Subcutaneous adipose tissue (tissue), 4 donors: ENCODE measurements around the gene ZDHHC24. TPM values are rescaled to one million over a fixed set of nuclear protein-coding genes. Genes with fewer than 3 reads are reported as not detected.

Source experiments
- CTCF ChIP-seq: fragments of 450-650 bp; IDR thresholded peaks from one replicate; pipeline ENCODE4 v1.5.1; 2016; ENCODE audit warnings: low read depth, mild to moderate bottlenecking, control low read depth, antibody characterized with exemption, moderate library complexity
- total RNA-seq, 4 donors: library from RNA; depleted of rRNA; stranded (reverse); fragments of >200 nt; gene quantifications; one replicate each; pipeline ENCODE4 v1.1.0, GENCODE V29; 2016

ZDHHC24 gene
- total RNA-seq, 4 donors from 2014 or later = 4.4 to 16.4 (median 12.5) TPM

- TF ChIP-seq CTCF = no peak
Measured at GRCh38 chr11:66589996-66590675, 44.3 kb upstream of the ZDHHC24 start.

- TF ChIP-seq CTCF = no peak
Measured at GRCh38 chr11:66586136-66586535, 40.3 kb upstream of the ZDHHC24 start.

- no peak for TF ChIP-seq CTCF
Measured at GRCh38 chr11:66581261-66581660, 35.4 kb upstream of the ZDHHC24 start.

- TF ChIP-seq CTCF = no peak
Measured at GRCh38 chr11:66580803-66581202, 35.0 kb upstream of the ZDHHC24 start.

GRCh38 chr11:66579017-66579606, 33.3 kb upstream of the ZDHHC24 start:
- TF ChIP-seq CTCF = no peak

- no peak for TF ChIP-seq CTCF
Measured at GRCh38 chr11:66570850-66571180, 25.0 kb upstream of the ZDHHC24 start.

- TF ChIP-seq CTCF = no peak
Measured at GRCh38 chr11:66570079-66570849, 24.4 kb upstream of the ZDHHC24 start.
